ACC112 (cell line): ENCODE measurements around the gene LHPP.

Experiments used
- H2AFZ ChIP-seq: fragments of 200-600 bp; sonication (generic); one replicate; pipeline ENCODE4 v1.6.0; 2017; ENCODE audit warnings: antibody characterized with exemption, low read length; ENCODE audit not compliant: unreplicated experiment
- H3K27ac ChIP-seq: fragments of 200-600 bp; sonication (generic); 2 replicates; pipeline ENCODE4 v1.5.1; 2014; ENCODE audit warnings: low read depth, mild to moderate bottlenecking, antibody characterized with exemption, low read length, moderate library complexity
- H3K27me3 ChIP-seq: fragments of 200-600 bp; sonication (generic); 2 replicates; pipeline ENCODE4 v1.6.1; 2014; ENCODE audit warnings: mild to moderate bottlenecking, antibody characterized with exemption, low read length, moderate library complexity, mixed read lengths; ENCODE audit not compliant: insufficient read depth
- H3K36me3 ChIP-seq: fragments of 200-600 bp; sonication (generic); 2 replicates; pipeline ENCODE4 v1.6.1; 2016; ENCODE audit warnings: mild to moderate bottlenecking, antibody characterized with exemption, low read length, moderate library complexity, mixed read lengths; ENCODE audit not compliant: insufficient read depth
- H3K4me1 ChIP-seq: fragments of 200-600 bp; sonication (generic); one replicate; pipeline ENCODE4 v1.6.1; 2016; ENCODE audit warnings: low read length, mixed read lengths; ENCODE audit not compliant: insufficient read depth, unreplicated experiment, control insufficient read depth
- H3K4me3 ChIP-seq: fragments of 200-600 bp; sonication (generic); 2 replicates; pipeline ENCODE4 v1.5.1; 2014; ENCODE audit warnings: mild to moderate bottlenecking, low read depth, low read length
- H3K79me2 ChIP-seq: fragments of 200-600 bp; sonication (generic); one replicate; pipeline ENCODE4 v1.6.0; 2016; ENCODE audit warnings: low read length; ENCODE audit not compliant: control insufficient read depth, unreplicated experiment, insufficient read depth

Gene LHPP

GRCh38 chr10:124641282-124642087 is 179.9 kb downstream of the LHPP start:
- H3K27ac ChIP-seq: no peak overlapping the region
- no peaks in the 10 kb centered on the region for H3K27me3 ChIP-seq
- H3K4me1 ChIP-seq: peaks cover 20% of the 10 kb centered on the region
- H3K36me3 ChIP-seq: no peaks in the 10 kb centered on the region
- H3K79me2 ChIP-seq: peaks cover 3% of the 10 kb centered on the region
- no peak overlapping the region for H2AFZ ChIP-seq
- H3K4me3 ChIP-seq: no peak overlapping the region

GRCh38 chr10:124642088-124642710 is 180.6 kb downstream of the LHPP start:
- Histone ChIP-seq H3K4me1 (peaks cover 28% of the 10 kb centered on the region), H3K27me3 (no peaks in the 10 kb centered on the region), H3K79me2 (peaks cover 5% of the 10 kb centered on the region), H3K27ac (no peak overlapping the region), H2AFZ (no peak overlapping the region), H3K4me3 (no peak overlapping the region), H3K36me3 (no peaks in the 10 kb centered on the region)

GRCh38 chr10:124643330-124644009 is 181.8 kb downstream of the LHPP start:
- peaks cover 8% of the 10 kb centered on the region for H3K79me2 ChIP-seq

GRCh38 chr10:124644236-124644635 is 182.6 kb downstream of the LHPP start:
- no peaks in the 10 kb centered on the region for H3K27me3 ChIP-seq

More at GRCh38 chr10:124643330-124644009, 181.8 kb downstream of the LHPP start:
- Histone ChIP-seq H3K4me1 (peaks cover 40% of the 10 kb centered on the region), H3K36me3 (no peaks in the 10 kb centered on the region), H2AFZ (no peak overlapping the region), H3K27ac (no peak overlapping the region), H3K4me3 (no peak overlapping the region), H3K27me3 (no peaks in the 10 kb centered on the region)

GRCh38 chr10:124644771-124645415 is 183.3 kb downstream of the LHPP start:
- peaks cover 49% of the 10 kb centered on the region for H3K4me1 ChIP-seq
- no peak overlapping the region for H3K27ac ChIP-seq

More at GRCh38 chr10:124644236-124644635, 182.6 kb downstream of the LHPP start:
- H2AFZ ChIP-seq: no peak overlapping the region
- no peak overlapping the region for H3K27ac ChIP-seq
- H3K4me3 ChIP-seq: no peak overlapping the region
- H3K4me1 ChIP-seq: peaks cover 48% of the 10 kb centered on the region
- H3K36me3 ChIP-seq: no peaks in the 10 kb centered on the region
- H3K79me2 ChIP-seq: peaks cover 8% of the 10 kb centered on the region

GRCh38 chr10:124645467-124646095 is 184.0 kb downstream of the LHPP start:
- Histone ChIP-seq H3K4me1 (peaks cover 49% of the 10 kb centered on the region), H3K36me3 (no peaks in the 10 kb centered on the region), H3K4me3 (no peak overlapping the region), H3K27me3 (no peaks in the 10 kb centered on the region), H3K79me2 (peaks cover 8% of the 10 kb centered on the region), H3K27ac (no peak overlapping the region), H2AFZ (no peak overlapping the region)

More at GRCh38 chr10:124644771-124645415, 183.3 kb downstream of the LHPP start:
- no peaks in the 10 kb centered on the region for H3K27me3 ChIP-seq
- H3K36me3 ChIP-seq: no peaks in the 10 kb centered on the region
- no peak overlapping the region for H2AFZ ChIP-seq
- H3K79me2 ChIP-seq: peaks cover 8% of the 10 kb centered on the region
- H3K4me3 ChIP-seq: no peak overlapping the region

GRCh38 chr10:124646483-124647352 is 185.1 kb downstream of the LHPP start:
- Histone ChIP-seq H3K27me3 (no peaks in the 10 kb centered on the region), H3K36me3 (no peaks in the 10 kb centered on the region), H3K4me3 (no peak overlapping the region), H3K27ac (peak overlapping the region; percentile 40; the same call in 1 of the 2 replicates), H3K79me2 (peaks cover 8% of the 10 kb centered on the region), H2AFZ (no peak overlapping the region), H3K4me1 (peaks cover 38% of the 10 kb centered on the region)

- peaks cover 8% of the 10 kb centered on the region for H3K79me2 ChIP-seq
- no peaks in the 10 kb centered on the region for H3K36me3 ChIP-seq
- H2AFZ ChIP-seq: no peak overlapping the region
- H3K27ac ChIP-seq: no peak overlapping the region; the same call in 1 of the 2 replicates
- no peak overlapping the region for H3K4me3 ChIP-seq
- no peaks in the 10 kb centered on the region for H3K27me3 ChIP-seq
- peaks cover 35% of the 10 kb centered on the region for H3K4me1 ChIP-seq
These were observed 186.0 kb downstream of the LHPP start for GRCh38 chr10:124647421-124648130.

GRCh38 chr10:124648131-124648475 is 186.5 kb downstream of the LHPP start:
- H3K79me2 ChIP-seq: peaks cover 8% of the 10 kb centered on the region
- H2AFZ ChIP-seq: no peak overlapping the region
- no peaks in the 10 kb centered on the region for H3K36me3 ChIP-seq
- peaks cover 35% of the 10 kb centered on the region for H3K4me1 ChIP-seq
- no peaks in the 10 kb centered on the region for H3K27me3 ChIP-seq
- H3K27ac ChIP-seq: no peak overlapping the region; the same call in 1 of the 2 replicates
- H3K4me3 ChIP-seq: no peak overlapping the region
